NB4 (cell line): ENCODE data around the gene SH3PXD2A.

Source experiments
- DNase-seq: peaks from one replicate; pipeline ENCODE4 v3.0.0; 2010; ENCODE audit warnings: low read depth
- H3K4me3 ChIP-seq: one replicate; pipeline ENCODE4 v1.5.1; 2011; ENCODE audit warnings: mild to moderate bottlenecking, low read depth, low read length, moderate library complexity
- MYC ChIP-seq: IDR thresholded peaks from 2 replicates; pipeline ENCODE4 v1.6.1; 2011; ENCODE audit warnings: low read depth, low read length
- POLR2A ChIP-seq: IDR thresholded peaks from 2 replicates; pipeline ENCODE4 v1.6.1; 2011; ENCODE audit warnings: mild to moderate bottlenecking; ENCODE audit not compliant: insufficient read length; ENCODE audit errors: extremely low read depth
- TF ChIP-seq, protein P1 (sequence below): IDR thresholded peaks from 2 replicates; pipeline ENCODE4 v1.6.1; 2011; ENCODE audit warnings: low read depth, low read length
- TF ChIP-seq, protein P2 (sequence below): IDR thresholded peaks from one replicate; pipeline ENCODE4 v1.5.1; 2012; ENCODE audit warnings: low read depth, low read length

The SH3PXD2A gene

DNA sequence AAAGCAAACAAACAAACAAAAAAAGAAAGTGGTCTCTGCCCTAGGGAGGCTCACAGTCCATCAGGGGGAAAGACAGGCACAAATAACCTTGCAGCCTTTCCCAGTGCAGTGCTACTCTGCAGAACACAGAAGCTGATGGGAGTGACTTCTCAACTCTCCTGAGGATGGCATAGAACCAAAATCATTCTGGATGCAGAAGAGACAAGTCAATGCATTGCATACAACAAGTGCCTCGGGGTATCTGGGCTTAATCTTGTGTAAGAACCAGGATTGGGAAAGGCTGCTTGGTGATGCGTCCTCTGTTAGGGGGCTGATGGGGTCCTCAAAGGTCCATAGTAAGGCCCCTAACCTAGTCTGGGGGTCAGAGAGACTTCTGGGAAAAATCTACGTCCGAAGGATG is 293.0 kb downstream of the SH3PXD2A start:
- no peak for DNase-seq
- TF ChIP-seq, protein P1, sequence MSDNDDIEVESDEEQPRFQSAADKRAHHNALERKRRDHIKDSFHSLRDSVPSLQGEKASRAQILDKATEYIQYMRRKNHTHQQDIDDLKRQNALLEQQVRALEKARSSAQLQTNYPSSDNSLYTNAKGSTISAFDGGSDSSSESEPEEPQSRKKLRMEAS = no peak
- TF ChIP-seq MYC = no peak
- TF ChIP-seq, protein P2, sequence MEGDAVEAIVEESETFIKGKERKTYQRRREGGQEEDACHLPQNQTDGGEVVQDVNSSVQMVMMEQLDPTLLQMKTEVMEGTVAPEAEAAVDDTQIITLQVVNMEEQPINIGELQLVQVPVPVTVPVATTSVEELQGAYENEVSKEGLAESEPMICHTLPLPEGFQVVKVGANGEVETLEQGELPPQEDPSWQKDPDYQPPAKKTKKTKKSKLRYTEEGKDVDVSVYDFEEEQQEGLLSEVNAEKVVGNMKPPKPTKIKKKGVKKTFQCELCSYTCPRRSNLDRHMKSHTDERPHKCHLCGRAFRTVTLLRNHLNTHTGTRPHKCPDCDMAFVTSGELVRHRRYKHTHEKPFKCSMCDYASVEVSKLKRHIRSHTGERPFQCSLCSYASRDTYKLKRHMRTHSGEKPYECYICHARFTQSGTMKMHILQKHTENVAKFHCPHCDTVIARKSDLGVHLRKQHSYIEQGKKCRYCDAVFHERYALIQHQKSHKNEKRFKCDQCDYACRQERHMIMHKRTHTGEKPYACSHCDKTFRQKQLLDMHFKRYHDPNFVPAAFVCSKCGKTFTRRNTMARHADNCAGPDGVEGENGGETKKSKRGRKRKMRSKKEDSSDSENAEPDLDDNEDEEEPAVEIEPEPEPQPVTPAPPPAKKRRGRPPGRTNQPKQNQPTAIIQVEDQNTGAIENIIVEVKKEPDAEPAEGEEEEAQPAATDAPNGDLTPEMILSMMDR = no peak
- TF ChIP-seq POLR2A = no peak
- H3K4me3 ChIP-seq = no peak overlapping the region

DNA sequence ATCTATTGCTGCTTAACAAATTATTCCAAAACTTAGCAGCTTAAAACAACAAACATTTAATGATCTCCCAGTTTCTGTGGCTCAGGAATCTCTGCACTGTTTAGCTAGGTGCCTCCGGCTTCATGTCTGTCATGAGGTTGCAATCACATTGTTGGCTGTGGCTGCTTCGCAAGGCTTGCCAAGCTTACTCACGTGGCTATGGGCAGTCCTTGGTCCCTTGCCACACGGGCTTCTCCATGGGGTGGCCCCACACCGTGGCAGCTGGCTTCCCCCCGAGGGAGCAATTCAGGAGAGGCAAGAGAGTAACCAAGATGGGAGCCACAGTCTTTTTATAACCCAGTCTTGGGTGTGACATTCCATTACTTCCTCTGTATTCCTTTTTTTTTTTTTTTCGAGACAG is 294.5 kb downstream of the SH3PXD2A start:
- no peak for DNase-seq

DNA sequence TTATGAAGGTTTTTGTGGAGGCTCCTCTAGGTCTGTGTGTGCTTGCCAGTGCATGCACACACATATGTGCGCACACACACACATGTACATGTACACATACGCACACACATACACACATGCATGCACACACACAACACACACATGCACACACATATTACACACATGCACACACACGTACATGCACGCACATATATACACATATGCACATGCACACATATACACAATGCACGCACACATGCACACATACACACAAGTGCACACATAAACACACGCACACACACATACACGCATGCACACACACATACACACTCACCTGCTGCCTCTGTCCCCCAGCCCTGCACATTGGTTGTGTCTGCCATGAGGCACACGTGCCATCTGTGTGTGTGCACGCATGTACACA is 295.6 kb downstream of the SH3PXD2A start:
- no peak for DNase-seq
- no peak overlapping the region for H3K4me3 ChIP-seq
- TF ChIP-seq POLR2A (no peak), MYC (no peak)
- TF ChIP-seq, protein P2 = no peak
- TF ChIP-seq, protein P1 = no peak

More for the DNA sequence above, 294.5 kb downstream of the SH3PXD2A start:
- no peak for TF ChIP-seq POLR2A
- TF ChIP-seq, protein P1 = no peak
- no peak for TF ChIP-seq MYC
- TF ChIP-seq, protein P2 = no peak
- no peak overlapping the region for H3K4me3 ChIP-seq

DNA sequence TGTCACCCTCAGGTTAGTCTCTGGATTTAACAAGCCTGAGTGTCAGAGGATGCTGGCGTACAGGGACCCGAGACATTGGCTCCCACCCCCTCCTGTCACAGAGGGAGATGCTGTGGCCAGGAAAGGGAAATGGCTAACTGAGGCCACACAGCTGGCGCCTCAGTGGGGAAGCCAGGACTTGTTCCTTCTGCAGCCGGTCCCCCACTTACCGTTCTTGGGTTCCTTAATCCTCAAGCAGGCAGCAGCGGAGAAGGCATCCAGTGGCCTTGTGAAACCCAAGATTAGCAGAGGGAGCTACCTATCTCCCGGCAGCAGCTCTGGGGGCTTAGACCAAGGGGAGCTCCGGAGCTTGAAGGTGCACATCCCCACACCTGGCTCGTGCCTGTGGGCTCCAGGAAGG is 296.5 kb downstream of the SH3PXD2A start:
- DNase-seq = peak; percentile 42
- no peak for TF ChIP-seq POLR2A
- TF ChIP-seq, protein P1 = no peak
- TF ChIP-seq MYC = no peak
- TF ChIP-seq, protein P2 = no peak
- H3K4me3 ChIP-seq = no peak overlapping the region

DNA sequence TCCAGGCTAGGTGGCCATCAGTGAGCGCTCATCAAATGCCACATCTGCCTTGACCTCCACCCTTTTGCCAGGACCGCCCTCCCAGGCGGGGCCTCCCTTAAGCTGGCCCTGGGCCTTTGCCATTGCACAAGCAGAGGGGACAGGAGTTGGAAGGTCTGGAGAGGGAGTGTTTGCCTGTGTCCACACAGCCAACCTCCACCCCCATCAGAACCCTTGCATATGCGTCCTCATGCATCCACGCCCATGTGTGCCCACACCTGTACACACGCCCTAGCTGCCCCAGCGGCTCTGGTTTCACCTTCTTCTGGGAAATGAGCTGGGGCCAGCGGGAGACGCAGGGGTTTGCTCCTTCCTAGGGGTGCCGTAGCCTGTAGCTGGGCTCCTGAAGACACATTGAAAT is 297.9 kb downstream of the SH3PXD2A start:
- DNase-seq = no peak
- TF ChIP-seq POLR2A (no peak), MYC (no peak)
- TF ChIP-seq, protein P2 = no peak
- TF ChIP-seq, protein P1 = no peak
- H3K4me3 ChIP-seq = no peak overlapping the region

DNA sequence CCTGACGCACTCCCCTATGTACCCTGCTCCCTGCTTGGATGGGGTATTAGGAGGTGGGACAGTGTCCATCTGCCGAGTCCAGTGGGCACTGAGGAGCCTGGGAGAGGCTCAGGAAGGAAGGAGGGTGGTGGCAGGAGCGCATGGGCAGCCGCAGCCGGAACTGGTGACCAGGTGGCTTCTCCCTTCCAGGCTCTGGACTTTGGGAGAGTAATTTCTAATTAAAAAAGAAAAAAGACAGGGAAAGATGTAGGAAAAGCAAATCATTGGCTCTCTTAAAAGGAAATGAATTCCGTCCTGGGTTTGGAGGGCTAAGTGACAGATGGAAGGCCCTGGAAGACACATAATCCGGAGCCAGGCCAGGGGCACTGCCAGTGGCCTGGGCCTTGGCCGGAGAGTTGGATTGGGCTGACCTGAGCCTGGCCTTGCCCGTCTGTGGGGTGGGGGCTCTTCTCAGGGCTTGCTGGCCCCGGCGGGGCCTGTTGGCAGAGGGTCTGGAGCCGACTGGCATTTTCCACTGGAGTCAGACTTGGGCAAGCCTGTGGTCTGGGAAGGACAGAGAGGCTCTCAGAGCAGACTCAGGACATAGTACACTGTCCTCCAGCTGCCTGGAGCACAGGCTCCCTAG is 298.9 kb downstream of the SH3PXD2A start:
- no peak overlapping the region for H3K4me3 ChIP-seq
- TF ChIP-seq, protein P2 = no peak
- TF ChIP-seq, protein P1 = no peak
- no peak for TF ChIP-seq MYC
- TF ChIP-seq POLR2A = no peak
- no peak for DNase-seq
